ENCODE results near the gene PRKCH.

DNA sequence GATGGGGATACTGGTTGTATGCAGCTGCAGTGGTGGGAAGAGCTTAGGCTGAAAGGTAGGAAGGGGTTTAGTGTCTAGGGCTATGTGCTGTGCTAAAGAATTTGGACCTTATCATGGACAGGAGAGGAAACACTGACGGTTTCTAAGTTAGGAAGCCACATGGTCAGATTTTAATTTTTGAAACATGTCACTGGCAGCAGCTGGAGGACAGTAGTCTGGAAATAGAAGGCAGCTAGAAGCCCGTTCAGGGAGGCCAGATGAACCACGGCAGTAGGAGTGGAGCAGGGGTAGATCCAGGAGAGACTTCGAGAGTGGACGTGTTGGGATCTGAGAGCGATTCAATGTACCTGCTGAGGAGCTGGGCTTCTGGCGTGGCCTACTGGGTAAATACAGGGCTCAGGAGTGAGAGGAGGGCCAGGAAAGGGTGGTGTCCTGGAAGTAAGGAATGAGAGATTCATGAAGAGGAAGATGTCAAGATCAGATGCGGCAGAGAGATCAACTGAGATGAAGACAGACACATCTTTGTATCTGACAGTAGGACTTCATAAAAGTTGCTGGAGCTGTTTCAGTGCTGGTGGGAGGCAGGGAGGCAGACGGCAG lies 64.9 kb downstream of the PRKCH start:
- TF ChIP-seq CTCF (IDR thresholded peaks at IDR 0.05; ENCODE audit: poor library complexity, severe bottlenecking) = no peak
- no peak for TF ChIP-seq SMC3 (conservative IDR thresholded peaks at IDR 0.05; ENCODE audit: poor library complexity)
